Measurements from ENCODE around the gene TSC22D2. TPM values are rescaled to one million over a fixed set of nuclear protein-coding genes. Genes with fewer than 3 reads are reported as not detected.

The TSC22D2 gene
- total and polyA plus RNA-seq, 2 donors from 2014 or later, result 13.4 to 25.3 TPM

GRCh38 chr3:150464684-150465083 lies 56.6 kb downstream of the TSC22D2 start:
- FAIRE-seq, result no peak
- Histone ChIP-seq H3K27me3 (ENCODE audit: control insufficient read depth, insufficient read depth, low read length) (no peaks in the 10 kb centered on the region), H3K4me3 (ENCODE audit: low read length in 3 of 3) (no peak overlapping the region), H3K9me3 (ENCODE audit: control insufficient read depth in 2 of 3, insufficient read depth in 1 of 3, low read length in 3 of 3) (no peaks in the 10 kb centered on the region), H3K4me1 (ENCODE audit: control insufficient read depth in 2 of 3, insufficient read depth in 2 of 3, low read depth in 1 of 3, low read length in 3 of 3) (peaks cover 0 to 7% (median 3%) of the 10 kb centered on the region in 3 donors), H3K9ac (ENCODE audit: low read length in 3 of 3) (no peak overlapping the region), H3K36me3 (ENCODE audit: control insufficient read depth in 2 of 3, insufficient read depth in 3 of 3, low read length in 3 of 3) (no peaks in the 10 kb centered on the region), H3K27ac (ENCODE audit: low read depth in 2 of 2, low read length in 2 of 2) (no peak overlapping the region)
- TF ChIP-seq CTCF (IDR thresholded peaks at IDR 0.05; ENCODE audit: borderline replicate concordance, extremely low read depth, insufficient read depth), result no peak
- no peak for DNase-seq
- intact Hi-C loops (cut with DNase I), result no loop called here

- no peaks in the 10 kb centered on the region for H3K36me3 ChIP-seq (ENCODE audit: control insufficient read depth in 2 of 3, insufficient read depth in 3 of 3, low read length in 3 of 3)
- no peak overlapping the region for H3K9ac ChIP-seq (ENCODE audit: low read length in 3 of 3)
- no peak for TF ChIP-seq CTCF (IDR thresholded peaks at IDR 0.05; ENCODE audit: borderline replicate concordance, extremely low read depth, insufficient read depth)
- FAIRE-seq, result no peak
- H3K4me3 ChIP-seq (ENCODE audit: low read length in 3 of 3), result no peak overlapping the region
- intact Hi-C loops (cut with DNase I), result no loop called here
- H3K27ac ChIP-seq (ENCODE audit: low read depth in 2 of 2, low read length in 2 of 2), result no peak overlapping the region
- H3K27me3 ChIP-seq (ENCODE audit: control insufficient read depth, insufficient read depth, low read length), result no peaks in the 10 kb centered on the region
- no peaks in the 10 kb centered on the region for H3K4me1 ChIP-seq (ENCODE audit: control insufficient read depth in 2 of 3, insufficient read depth in 2 of 3, low read depth in 1 of 3, low read length in 3 of 3)
- H3K9me3 ChIP-seq (ENCODE audit: control insufficient read depth in 2 of 3, insufficient read depth in 1 of 3, low read length in 3 of 3), result no peaks in the 10 kb centered on the region
- no peak for DNase-seq
Measured at GRCh38 chr3:150467381-150467780, 59.3 kb downstream of the TSC22D2 start.

GRCh38 chr3:150469031-150469930 lies 61.2 kb downstream of the TSC22D2 start:
- DNase-seq, result peak in 1 of 5 donors; percentile 19
- Histone ChIP-seq H3K27ac (ENCODE audit: low read depth in 2 of 2, low read length in 2 of 2) (no peak overlapping the region), H3K4me3 (ENCODE audit: low read length in 3 of 3) (no peak overlapping the region), H3K27me3 (ENCODE audit: control insufficient read depth, insufficient read depth, low read length) (no peaks in the 10 kb centered on the region), H3K36me3 (ENCODE audit: control insufficient read depth in 2 of 3, insufficient read depth in 3 of 3, low read length in 3 of 3) (no peaks in the 10 kb centered on the region), H3K9ac (ENCODE audit: low read length in 3 of 3) (no peak overlapping the region), H3K4me1 (ENCODE audit: control insufficient read depth in 2 of 3, insufficient read depth in 2 of 3, low read depth in 1 of 3, low read length in 3 of 3) (no peaks in the 10 kb centered on the region), H3K9me3 (ENCODE audit: control insufficient read depth in 2 of 3, insufficient read depth in 1 of 3, low read length in 3 of 3) (no peaks in the 10 kb centered on the region)
- no peak for TF ChIP-seq CTCF (IDR thresholded peaks at IDR 0.05; ENCODE audit: borderline replicate concordance, extremely low read depth, insufficient read depth)
- no peak for FAIRE-seq
- intact Hi-C loops (cut with DNase I), result no loop called here
